ENCODE results near the gene GALNT17.

GALNT17 gene

DNA sequence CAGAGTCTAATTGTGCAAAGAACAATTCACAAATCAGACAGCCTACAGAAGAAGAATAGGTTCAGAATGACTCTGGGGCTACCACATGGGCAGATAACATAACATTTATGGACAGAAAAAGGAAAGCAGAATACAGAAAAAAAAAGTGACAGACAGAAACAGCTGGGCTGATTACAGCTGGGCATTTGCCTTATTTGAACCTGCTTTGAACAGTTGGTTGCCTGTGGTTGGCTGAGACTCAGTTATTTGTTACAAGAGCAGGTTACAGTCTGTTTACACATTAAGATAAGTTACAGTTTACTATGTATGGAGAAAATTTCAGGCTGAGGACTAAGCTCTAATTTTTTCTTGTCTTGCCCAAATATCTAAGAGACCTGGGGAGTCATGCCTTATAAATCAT is 327.2 kb downstream of the GALNT17 start:
- CTCF ChIA-PET: no interaction called here
- H3K4me1 Mint-ChIP-seq: no peaks in the 10 kb centered on the region
- no peak overlapping the region for H3K27ac Mint-ChIP-seq
- no peak for DNase-seq
- H3K36me3 Mint-ChIP-seq: no peaks in the 10 kb centered on the region
- peaks cover 30% of the 10 kb centered on the region for H3K9me3 Mint-ChIP-seq
- no peak overlapping the region for H3K4me3 Mint-ChIP-seq
- H3K27me3 Mint-ChIP-seq: no peaks in the 10 kb centered on the region

DNA sequence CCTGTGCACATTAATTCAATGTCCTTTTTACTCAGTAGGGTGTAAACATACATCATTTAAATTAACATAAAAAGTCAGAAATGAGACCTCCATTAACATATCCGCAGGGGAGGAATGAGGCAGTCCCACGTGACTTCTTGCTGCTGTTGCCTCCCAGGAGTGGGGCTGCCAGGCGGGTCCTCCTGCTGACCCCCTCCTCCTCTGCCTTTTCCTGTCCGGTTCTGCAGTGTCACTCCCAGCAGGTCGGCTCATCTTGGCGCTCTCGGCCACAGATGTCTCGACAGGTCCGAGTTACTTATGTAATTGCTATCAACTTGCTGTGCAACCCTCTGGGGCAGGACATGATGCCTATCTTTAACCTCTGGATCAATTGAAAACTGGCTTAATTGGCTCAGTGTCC is 329.6 kb downstream of the GALNT17 start:
- no peaks in the 10 kb centered on the region for H3K36me3 Mint-ChIP-seq
- H3K27ac Mint-ChIP-seq: no peak overlapping the region
- no peak overlapping the region for H3K4me3 Mint-ChIP-seq
- CTCF ChIA-PET: no interaction called here
- H3K27me3 Mint-ChIP-seq: no peaks in the 10 kb centered on the region
- no peak for DNase-seq
- H3K4me1 Mint-ChIP-seq: no peaks in the 10 kb centered on the region
- peaks cover 37% of the 10 kb centered on the region for H3K9me3 Mint-ChIP-seq

DNA sequence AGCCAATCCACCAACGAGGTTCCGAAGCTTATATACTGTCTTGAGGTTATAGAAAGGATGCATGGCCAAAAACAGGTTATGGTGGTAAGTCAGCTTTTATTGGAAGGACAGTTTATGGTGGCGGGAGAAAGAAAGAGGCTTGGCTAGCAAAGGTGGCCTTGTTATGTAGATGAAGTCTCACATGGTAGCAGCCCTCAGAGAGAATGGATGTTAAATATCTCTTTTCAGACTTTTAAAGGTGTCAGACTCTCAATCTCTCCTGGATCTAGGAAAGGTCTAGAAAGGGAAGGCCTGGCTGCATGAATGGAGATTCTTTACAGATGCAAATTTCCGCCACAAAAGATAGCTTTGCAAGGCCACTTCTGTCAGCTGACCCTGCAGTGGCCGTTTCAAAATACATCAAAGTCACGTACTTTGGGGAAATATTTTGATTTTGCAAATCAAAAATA is 333.8 kb downstream of the GALNT17 start:
- Mint-ChIP-seq H3K4me1 (no peaks in the 10 kb centered on the region), H3K36me3 (no peaks in the 10 kb centered on the region), H3K4me3 (no peak overlapping the region), H3K27me3 (no peaks in the 10 kb centered on the region), H3K27ac (no peak overlapping the region), H3K9me3 (peaks cover 39% of the 10 kb centered on the region)
- CTCF ChIA-PET: no interaction called here
- DNase-seq: no peak

DNA sequence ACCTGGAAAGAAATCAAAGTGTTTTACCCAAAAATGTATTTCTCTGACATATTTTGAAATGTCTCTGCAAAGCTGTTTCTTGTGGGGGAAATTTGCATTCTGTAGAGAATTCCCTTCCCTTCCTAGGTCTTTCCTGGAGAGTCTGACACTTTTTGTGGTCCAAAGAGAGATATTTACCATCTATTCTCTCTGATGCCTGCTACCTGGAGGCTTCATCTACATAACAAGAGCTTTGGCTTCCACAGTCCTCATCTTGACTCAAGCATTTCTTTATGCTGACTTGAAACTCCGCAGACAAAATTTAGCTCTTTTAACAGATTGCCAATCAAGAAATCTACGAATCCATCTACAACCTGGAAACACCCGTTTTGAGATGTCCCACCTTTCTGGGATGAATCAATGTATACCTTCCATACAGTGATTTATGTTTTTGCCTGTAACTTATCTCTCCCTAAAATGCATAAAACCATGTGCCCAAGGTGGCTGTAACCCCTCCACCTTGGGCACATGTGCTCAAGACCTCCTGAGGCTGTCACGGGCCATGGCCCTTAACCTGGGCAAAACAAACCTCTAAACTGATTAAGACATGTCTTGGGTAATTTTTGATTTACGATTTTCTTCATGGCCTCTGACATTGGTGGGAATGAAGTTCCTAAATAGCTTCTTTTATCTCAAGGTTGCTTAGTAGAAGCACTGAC is 334.7 kb downstream of the GALNT17 start:
- CTCF ChIA-PET: no interaction called here
- no peak overlapping the region for H3K27ac Mint-ChIP-seq
- no peak overlapping the region for H3K4me3 Mint-ChIP-seq
- H3K9me3 Mint-ChIP-seq: peaks cover 35% of the 10 kb centered on the region
- H3K36me3 Mint-ChIP-seq: peaks cover 1% of the 10 kb centered on the region
- no peaks in the 10 kb centered on the region for H3K27me3 Mint-ChIP-seq
- H3K4me1 Mint-ChIP-seq: no peaks in the 10 kb centered on the region
- DNase-seq: no peak

DNA sequence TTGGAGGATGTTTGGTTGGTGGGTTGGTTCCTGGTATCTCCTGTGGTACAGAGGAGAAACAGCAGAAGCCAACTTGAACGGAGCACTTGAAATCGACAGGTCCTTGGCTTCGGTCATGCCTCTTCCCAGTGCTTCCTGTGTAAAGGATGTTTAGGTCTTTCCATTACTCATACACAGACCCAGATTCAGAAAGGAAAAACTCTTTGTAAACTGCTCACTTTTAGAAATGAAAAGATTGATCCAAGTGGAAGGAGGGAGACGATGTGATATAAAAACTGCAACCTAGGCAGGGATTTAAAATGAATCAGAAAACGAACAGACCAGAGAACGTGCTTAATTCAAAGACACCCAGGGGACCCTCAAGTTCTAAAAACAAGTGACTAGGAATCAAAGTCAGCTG is 338.4 kb downstream of the GALNT17 start:
- peaks cover 1% of the 10 kb centered on the region for H3K36me3 Mint-ChIP-seq
- no peak for DNase-seq
- no peaks in the 10 kb centered on the region for H3K4me1 Mint-ChIP-seq
- CTCF ChIA-PET: no interaction called here
- no peaks in the 10 kb centered on the region for H3K27me3 Mint-ChIP-seq
- peaks cover 30% of the 10 kb centered on the region for H3K9me3 Mint-ChIP-seq
- no peak overlapping the region for H3K4me3 Mint-ChIP-seq
- no peak overlapping the region for H3K27ac Mint-ChIP-seq

DNA sequence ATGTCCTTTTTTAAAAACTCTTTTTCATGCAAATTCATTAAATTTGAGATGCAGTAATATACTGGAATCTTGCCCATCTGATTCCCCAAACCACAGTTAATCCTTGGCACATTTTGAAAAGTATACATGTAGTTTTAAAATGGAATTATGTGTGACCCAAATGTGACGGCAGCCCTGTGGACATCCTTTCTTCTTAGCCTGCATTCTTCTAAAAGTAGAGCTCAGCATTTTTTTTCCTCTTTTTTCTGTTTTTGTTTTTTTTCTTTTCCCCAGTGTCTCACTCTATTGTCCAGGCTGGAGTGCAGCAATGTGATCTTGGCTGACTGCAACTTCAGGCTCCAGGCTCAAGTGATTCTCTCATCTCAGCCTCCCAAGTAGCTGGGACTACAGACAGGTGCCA is 338.9 kb downstream of the GALNT17 start:
- DNase-seq: no peak
- peaks cover 26% of the 10 kb centered on the region for H3K9me3 Mint-ChIP-seq
- no peaks in the 10 kb centered on the region for H3K27me3 Mint-ChIP-seq
- CTCF ChIA-PET: no interaction called here
- H3K4me3 Mint-ChIP-seq: no peak overlapping the region
- peaks cover 1% of the 10 kb centered on the region for H3K36me3 Mint-ChIP-seq
- H3K27ac Mint-ChIP-seq: no peak overlapping the region
- no peaks in the 10 kb centered on the region for H3K4me1 Mint-ChIP-seq

DNA sequence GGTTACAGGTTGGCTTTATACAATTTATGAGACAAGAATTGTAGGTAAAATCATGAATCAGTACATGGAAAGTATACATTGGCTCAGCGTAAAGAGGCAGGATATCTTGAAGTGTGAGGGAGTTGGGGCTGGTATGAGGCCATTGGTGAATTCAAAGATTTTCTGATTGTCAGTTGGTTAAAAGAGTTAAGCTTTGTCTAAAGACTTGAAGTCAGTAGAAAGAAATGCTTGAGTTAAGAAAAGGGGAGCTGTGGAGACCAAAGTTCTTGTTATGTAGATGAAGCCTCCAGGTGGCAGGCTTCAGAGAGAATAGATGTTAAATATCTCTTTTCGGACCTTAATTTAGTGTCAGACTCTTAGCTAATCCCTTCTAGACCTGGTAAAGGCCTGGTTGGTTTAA is 341.0 kb downstream of the GALNT17 start:
- no peaks in the 10 kb centered on the region for H3K4me1 Mint-ChIP-seq
- no peak overlapping the region for H3K27ac Mint-ChIP-seq
- CTCF ChIA-PET: no interaction called here
- no peak overlapping the region for H3K4me3 Mint-ChIP-seq
- H3K27me3 Mint-ChIP-seq: no peaks in the 10 kb centered on the region
- DNase-seq: no peak
- peaks cover 26% of the 10 kb centered on the region for H3K9me3 Mint-ChIP-seq
- peaks cover 1% of the 10 kb centered on the region for H3K36me3 Mint-ChIP-seq

DNA sequence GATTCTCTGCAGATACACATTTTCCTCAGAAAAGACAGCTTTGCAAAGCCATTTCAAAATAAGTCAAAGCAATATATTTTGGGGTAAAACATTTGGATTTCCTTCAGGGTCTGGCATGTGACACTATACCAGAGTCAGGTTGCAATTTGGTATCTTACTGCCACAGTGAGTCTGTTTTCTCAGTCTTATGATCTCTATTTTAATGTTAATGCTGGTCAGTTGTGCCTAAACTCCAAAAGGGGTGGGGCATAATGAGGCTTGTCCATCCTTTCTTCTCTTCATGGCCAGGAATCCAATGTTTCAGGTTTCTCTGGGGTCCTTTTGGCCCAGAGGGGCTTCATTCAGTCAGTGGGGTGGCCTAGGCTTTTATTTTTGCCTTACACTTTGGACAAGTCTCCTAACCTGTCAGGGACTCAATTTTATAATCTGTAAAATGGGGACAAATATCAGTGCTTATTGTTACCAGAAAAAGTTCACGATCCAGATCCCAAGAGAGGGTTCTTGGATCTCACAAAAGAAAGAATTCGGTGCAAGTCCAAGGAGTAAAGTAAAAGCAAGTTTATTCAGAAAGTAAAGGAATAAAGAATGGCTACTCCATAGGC is 341.5 kb downstream of the GALNT17 start:
- Mint-ChIP-seq H3K4me3 (no peak overlapping the region), H3K27ac (no peak overlapping the region), H3K27me3 (no peaks in the 10 kb centered on the region), H3K9me3 (peaks cover 29% of the 10 kb centered on the region), H3K4me1 (no peaks in the 10 kb centered on the region), H3K36me3 (peaks cover 1% of the 10 kb centered on the region)
- no peak for DNase-seq
- CTCF ChIA-PET: no interaction called here

DNA sequence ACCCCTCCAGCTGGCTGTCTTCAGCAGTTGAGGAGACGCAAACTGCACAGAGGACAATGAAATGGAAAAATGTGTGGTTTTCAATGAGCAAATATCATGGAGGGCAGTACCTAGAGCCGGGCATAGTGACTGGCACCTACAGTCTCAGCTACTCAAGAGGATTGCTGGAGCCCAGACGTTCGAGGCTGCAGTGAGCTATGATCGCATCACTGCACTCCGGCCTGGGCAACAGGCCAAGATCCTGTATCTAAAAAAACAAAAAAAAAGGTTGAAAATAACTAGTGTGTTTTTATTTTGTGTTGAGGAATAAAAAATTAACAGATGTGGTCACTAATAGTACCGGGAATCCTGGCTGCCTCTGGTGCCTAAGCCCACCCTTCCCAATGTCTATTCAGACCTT is 345.5 kb downstream of the GALNT17 start:
- no peak overlapping the region for H3K4me3 Mint-ChIP-seq
- no peaks in the 10 kb centered on the region for H3K4me1 Mint-ChIP-seq
- H3K36me3 Mint-ChIP-seq: no peaks in the 10 kb centered on the region
- H3K9me3 Mint-ChIP-seq: peaks cover 35% of the 10 kb centered on the region
- DNase-seq: no peak
- H3K27ac Mint-ChIP-seq: no peak overlapping the region
- CTCF ChIA-PET: no interaction called here
- H3K27me3 Mint-ChIP-seq: no peaks in the 10 kb centered on the region

DNA sequence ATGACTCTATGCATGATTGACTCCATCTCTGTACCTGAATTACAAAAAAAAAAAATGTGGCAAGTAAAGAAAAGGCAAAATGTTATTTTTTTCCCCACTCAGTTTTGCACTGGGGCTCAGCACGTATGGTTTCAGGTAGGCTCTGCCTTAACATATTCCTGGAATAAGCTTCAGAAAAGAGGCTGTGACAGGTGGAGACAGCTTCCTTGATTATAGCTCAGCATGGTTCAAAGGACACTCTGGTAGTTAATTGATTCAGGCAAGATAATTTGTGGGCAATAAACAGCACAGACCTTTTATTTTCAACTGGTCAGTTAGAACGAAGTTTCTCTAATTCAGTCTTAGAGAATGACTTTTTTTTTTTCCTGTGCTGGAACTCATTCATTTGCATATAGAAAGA is 347.3 kb downstream of the GALNT17 start:
- peaks cover 37% of the 10 kb centered on the region for H3K9me3 Mint-ChIP-seq
- H3K27ac Mint-ChIP-seq: no peak overlapping the region
- H3K27me3 Mint-ChIP-seq: no peaks in the 10 kb centered on the region
- no peaks in the 10 kb centered on the region for H3K4me1 Mint-ChIP-seq
- H3K36me3 Mint-ChIP-seq: no peaks in the 10 kb centered on the region
- CTCF ChIA-PET: no interaction called here
- no peak for DNase-seq
- no peak overlapping the region for H3K4me3 Mint-ChIP-seq

DNA sequence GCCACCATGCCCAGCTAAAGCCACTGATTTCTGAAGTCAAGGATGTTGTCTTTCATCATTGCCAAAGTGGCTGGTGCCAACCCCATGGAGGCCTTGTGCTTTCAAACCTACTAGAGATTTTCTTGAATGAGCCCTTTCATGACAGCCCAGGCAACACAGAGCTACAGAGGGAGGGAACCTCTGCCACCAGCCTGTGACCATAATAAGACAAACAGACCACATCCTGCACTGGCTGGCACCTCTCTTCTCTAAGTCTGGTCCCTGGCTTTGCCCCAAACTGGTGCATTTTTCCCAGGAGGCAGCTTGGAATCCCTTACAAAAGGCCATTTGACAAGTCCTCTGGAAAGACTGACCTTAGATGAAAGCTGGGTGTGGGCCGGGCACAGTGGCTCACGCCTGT is 348.8 kb downstream of the GALNT17 start:
- H3K36me3 Mint-ChIP-seq: no peaks in the 10 kb centered on the region
- H3K27me3 Mint-ChIP-seq: no peaks in the 10 kb centered on the region
- no peak overlapping the region for H3K27ac Mint-ChIP-seq
- no peak overlapping the region for H3K4me3 Mint-ChIP-seq
- CTCF ChIA-PET: no interaction called here
- H3K9me3 Mint-ChIP-seq: peaks cover 34% of the 10 kb centered on the region
- H3K4me1 Mint-ChIP-seq: no peaks in the 10 kb centered on the region
- DNase-seq: no peak

DNA sequence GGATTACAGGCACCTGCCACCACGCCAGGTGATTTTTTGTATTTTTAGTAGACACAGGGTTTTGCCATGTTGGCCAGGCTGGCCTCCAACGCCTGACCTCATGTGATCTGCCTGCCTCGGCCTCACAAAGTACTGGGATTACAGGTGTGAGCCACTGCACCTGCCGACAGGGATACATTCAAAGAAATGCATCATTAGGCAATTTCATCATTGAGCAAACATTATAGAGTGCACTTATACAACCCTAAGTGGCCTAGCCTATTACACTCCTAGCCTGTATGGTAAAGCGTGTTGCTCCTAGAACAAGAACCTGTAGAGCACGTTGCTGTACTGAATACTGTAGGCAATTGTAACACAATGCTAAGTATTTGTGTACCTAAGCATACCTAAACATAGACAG is 350.3 kb downstream of the GALNT17 start:
- Mint-ChIP-seq H3K9me3 (peaks cover 30% of the 10 kb centered on the region), H3K27me3 (no peaks in the 10 kb centered on the region), H3K4me1 (no peaks in the 10 kb centered on the region), H3K27ac (no peak overlapping the region), H3K36me3 (no peaks in the 10 kb centered on the region), H3K4me3 (no peak overlapping the region)
- CTCF ChIA-PET: no interaction called here
- DNase-seq: no peak

DNA sequence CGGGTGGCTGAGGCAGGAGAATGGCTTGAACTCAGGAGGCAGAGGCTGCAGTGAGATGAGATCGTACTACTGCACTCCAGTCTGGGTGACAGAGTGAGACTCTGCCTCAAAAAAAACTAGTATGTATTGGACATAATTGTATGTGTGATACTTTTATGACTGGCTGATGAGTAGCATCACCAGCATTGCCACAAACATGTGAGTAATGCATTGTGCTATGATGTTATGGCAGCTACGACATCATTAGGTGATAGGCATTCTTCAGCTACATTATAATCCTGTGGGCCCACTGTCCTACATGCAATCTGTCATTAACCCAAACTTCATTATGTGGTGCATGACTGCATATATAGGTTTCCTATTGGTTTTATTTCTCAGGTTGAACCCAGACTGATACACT is 352.4 kb downstream of the GALNT17 start:
- no peak overlapping the region for H3K27ac Mint-ChIP-seq
- H3K4me1 Mint-ChIP-seq: no peaks in the 10 kb centered on the region
- H3K4me3 Mint-ChIP-seq: no peak overlapping the region
- no peaks in the 10 kb centered on the region for H3K36me3 Mint-ChIP-seq
- no peaks in the 10 kb centered on the region for H3K27me3 Mint-ChIP-seq
- H3K9me3 Mint-ChIP-seq: peaks cover 27% of the 10 kb centered on the region
- no peak for DNase-seq
- CTCF ChIA-PET: no interaction called here

DNA sequence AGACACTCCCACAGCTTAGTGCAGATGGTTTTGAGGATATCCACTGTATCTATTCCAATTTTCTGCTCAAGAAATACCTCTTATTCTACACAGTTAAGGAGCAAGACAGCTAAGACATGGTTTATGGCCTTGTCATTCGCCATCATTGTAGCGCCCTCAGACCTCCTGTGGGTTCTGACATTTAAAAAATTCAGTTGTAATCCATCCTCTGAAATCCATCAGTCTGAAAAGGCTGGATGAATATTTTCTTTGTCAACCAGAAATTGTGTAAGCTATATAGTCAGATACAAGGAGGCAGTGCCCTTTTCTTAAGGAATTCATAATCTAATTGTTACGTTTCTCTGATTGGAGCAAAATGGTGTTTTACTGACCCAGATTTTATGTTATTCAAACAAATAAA is 353.6 kb downstream of the GALNT17 start:
- CTCF ChIA-PET: no interaction called here

DNA sequence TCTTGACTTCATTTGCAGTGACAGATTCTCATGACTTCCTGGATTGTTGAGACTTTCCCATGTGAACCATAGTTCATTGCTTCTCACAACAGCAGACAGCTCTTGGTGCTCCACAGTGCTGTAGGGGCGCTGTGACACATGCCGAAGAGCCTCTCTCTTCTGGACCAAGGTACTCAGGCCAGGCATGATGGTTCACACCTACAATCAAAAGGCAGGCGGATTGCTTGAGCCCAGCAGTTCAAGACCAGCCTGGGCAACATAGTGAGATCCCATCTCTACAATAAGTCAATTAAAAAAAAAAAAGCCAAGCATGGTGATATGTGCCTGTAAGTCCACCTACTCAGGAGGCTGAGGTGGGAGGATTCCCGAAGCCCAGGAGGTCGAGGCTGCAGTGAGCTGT is 354.5 kb downstream of the GALNT17 start:
- Mint-ChIP-seq H3K4me3 (no peak overlapping the region), H3K27me3 (no peaks in the 10 kb centered on the region), H3K9me3 (peaks cover 28% of the 10 kb centered on the region), H3K36me3 (no peaks in the 10 kb centered on the region), H3K27ac (no peak overlapping the region), H3K4me1 (no peaks in the 10 kb centered on the region)
- CTCF ChIA-PET: no interaction called here
- no peak for DNase-seq

More for the DNA sequence above, 353.6 kb downstream of the GALNT17 start:
- Mint-ChIP-seq H3K36me3 (no peaks in the 10 kb centered on the region), H3K9me3 (peaks cover 24% of the 10 kb centered on the region), H3K4me3 (no peak overlapping the region), H3K27ac (no peak overlapping the region), H3K27me3 (no peaks in the 10 kb centered on the region), H3K4me1 (no peaks in the 10 kb centered on the region)
- no peak for DNase-seq

Data from activated naive CD4-positive, alpha-beta T cell treated with anti-CD3 and anti-CD28 coated beads, Interleukin-2, amount 10 ng/mL, durations not matched to agents 7 days and 5 days (primary cell).